Measurements from ENCODE around the gene DST. TPM values are rescaled to one million over a fixed set of nuclear protein-coding genes. Genes with fewer than 3 reads are reported as not detected.

The DST gene
- polyA plus RNA-seq, 3 donors, result 1.1 to 7.4 (median 3.2) TPM

DNA sequence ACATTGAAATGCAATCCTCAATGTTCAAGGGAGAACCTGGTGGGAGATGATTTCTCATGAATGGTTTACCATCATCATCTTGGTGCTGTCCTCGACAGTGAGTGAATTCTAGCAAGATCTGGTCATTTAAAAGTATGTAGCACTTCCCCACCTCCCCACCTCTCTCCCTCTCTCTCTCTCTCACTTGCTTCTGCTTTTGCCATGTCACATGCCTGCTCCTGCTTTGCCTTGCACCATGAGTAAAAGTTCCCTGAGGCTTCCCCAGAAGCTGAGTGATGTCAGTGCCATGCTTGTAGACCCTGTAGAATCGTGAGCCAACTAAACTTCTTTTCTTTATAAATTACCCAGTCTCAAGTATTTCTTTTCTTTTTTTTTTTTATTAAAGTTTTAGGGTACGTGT, 60.5 kb downstream of the DST start:
- 80% methylated on average over 1 of the region's 3 CpGs for WGBS (ENCODE audit: insufficient coverage)
- TF ChIP-seq, protein P1, sequence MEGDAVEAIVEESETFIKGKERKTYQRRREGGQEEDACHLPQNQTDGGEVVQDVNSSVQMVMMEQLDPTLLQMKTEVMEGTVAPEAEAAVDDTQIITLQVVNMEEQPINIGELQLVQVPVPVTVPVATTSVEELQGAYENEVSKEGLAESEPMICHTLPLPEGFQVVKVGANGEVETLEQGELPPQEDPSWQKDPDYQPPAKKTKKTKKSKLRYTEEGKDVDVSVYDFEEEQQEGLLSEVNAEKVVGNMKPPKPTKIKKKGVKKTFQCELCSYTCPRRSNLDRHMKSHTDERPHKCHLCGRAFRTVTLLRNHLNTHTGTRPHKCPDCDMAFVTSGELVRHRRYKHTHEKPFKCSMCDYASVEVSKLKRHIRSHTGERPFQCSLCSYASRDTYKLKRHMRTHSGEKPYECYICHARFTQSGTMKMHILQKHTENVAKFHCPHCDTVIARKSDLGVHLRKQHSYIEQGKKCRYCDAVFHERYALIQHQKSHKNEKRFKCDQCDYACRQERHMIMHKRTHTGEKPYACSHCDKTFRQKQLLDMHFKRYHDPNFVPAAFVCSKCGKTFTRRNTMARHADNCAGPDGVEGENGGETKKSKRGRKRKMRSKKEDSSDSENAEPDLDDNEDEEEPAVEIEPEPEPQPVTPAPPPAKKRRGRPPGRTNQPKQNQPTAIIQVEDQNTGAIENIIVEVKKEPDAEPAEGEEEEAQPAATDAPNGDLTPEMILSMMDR (IDR thresholded peaks at IDR 0.05), result no peak

GRCh38 chr6:56581296-56581925, 61.3 kb downstream of the DST start:
- Histone ChIP-seq H4K20me1 (ENCODE audit: insufficient read depth, low read length) (no peaks in the 10 kb centered on the region), H3K9ac (ENCODE audit: insufficient read depth, low read length, poor library complexity, severe bottlenecking) (no peak overlapping the region), H3K4me1 (ENCODE audit: control insufficient read depth in 1 of 2, insufficient read depth in 2 of 2, low read length in 2 of 2) (peaks cover 0 to 3% of the 10 kb centered on the region in 2 donors), H3K9me3 (replicated peaks in 1 of 2; ENCODE audit: control insufficient read depth in 1 of 2, insufficient read depth in 1 of 2, low read length in 2 of 2) (no peaks in the 10 kb centered on the region), H3K4me2 (replicated peaks; ENCODE audit: extremely low read depth, low read length, poor library complexity, severe bottlenecking) (no peak overlapping the region), H2AFZ (ENCODE audit: insufficient read depth, low read depth, low read length, poor library complexity, severe bottlenecking) (no peak overlapping the region), H3K27ac (ENCODE audit: low read depth in 1 of 2, low read length in 2 of 2) (no peak overlapping the region), H3K79me2 (ENCODE audit: insufficient read depth, low read length) (no peaks in the 10 kb centered on the region), H3K4me3 (replicated peaks in 1 of 3; ENCODE audit: low read depth in 2 of 3, low read length in 3 of 3) (no peak overlapping the region), H3K27me3 (ENCODE audit: control insufficient read depth in 2 of 2, insufficient read depth in 2 of 2, low read length in 2 of 2) (no peaks in the 10 kb centered on the region), H3K36me3 (replicated peaks in 1 of 2; ENCODE audit: control insufficient read depth in 1 of 2, insufficient read depth in 2 of 2, low read length in 2 of 2) (no peaks in the 10 kb centered on the region)
- peaks cover 7% of the 10 kb centered on the region for H3K4me1 Mint-ChIP-seq
- WGBS (ENCODE audit: insufficient coverage), result 91% methylated on average over 3 of the region's 4 CpGs
- no peak for DNase-seq
- H3K36me3 Mint-ChIP-seq, result peaks cover 8% of the 10 kb centered on the region in 2 donors
- TF ChIP-seq, protein P1 (IDR thresholded peaks at IDR 0.05), result no peak
- intact Hi-C loops (cut with micrococcal nuclease), result no loop called here
- peaks cover 0 to 3% (median 0%) of the 10 kb centered on the region in 7 donors for H3K9me3 Mint-ChIP-seq
- H3K27ac Mint-ChIP-seq, result no peak overlapping the region
- H3K4me3 Mint-ChIP-seq, result no peak overlapping the region
- H3K27me3 Mint-ChIP-seq (ENCODE audit: low read depth in 3 of 3), result peaks cover 0 to 3% (median 1%) of the 10 kb centered on the region in 3 donors

More for the DNA sequence above, 60.5 kb downstream of the DST start:
- H3K36me3 Mint-ChIP-seq, result peaks cover 8 to 13% of the 10 kb centered on the region in 2 donors
- H3K27me3 Mint-ChIP-seq (ENCODE audit: low read depth in 3 of 3), result peaks cover 0 to 2% (median 1%) of the 10 kb centered on the region in 3 donors
- Histone ChIP-seq H3K4me3 (replicated peaks in 1 of 3; ENCODE audit: low read depth in 2 of 3, low read length in 3 of 3) (no peak overlapping the region), H3K79me2 (ENCODE audit: insufficient read depth, low read length) (no peaks in the 10 kb centered on the region), H3K36me3 (replicated peaks in 1 of 2; ENCODE audit: control insufficient read depth in 1 of 2, insufficient read depth in 2 of 2, low read length in 2 of 2) (no peaks in the 10 kb centered on the region), H3K4me1 (ENCODE audit: control insufficient read depth in 1 of 2, insufficient read depth in 2 of 2, low read length in 2 of 2) (peaks cover 0 to 3% of the 10 kb centered on the region in 2 donors), H3K4me2 (replicated peaks; ENCODE audit: extremely low read depth, low read length, poor library complexity, severe bottlenecking) (no peak overlapping the region), H4K20me1 (ENCODE audit: insufficient read depth, low read length) (no peaks in the 10 kb centered on the region), H3K27me3 (ENCODE audit: control insufficient read depth in 2 of 2, insufficient read depth in 2 of 2, low read length in 2 of 2) (no peaks in the 10 kb centered on the region), H3K9me3 (replicated peaks in 1 of 2; ENCODE audit: control insufficient read depth in 1 of 2, insufficient read depth in 1 of 2, low read length in 2 of 2) (no peaks in the 10 kb centered on the region), H2AFZ (ENCODE audit: insufficient read depth, low read depth, low read length, poor library complexity, severe bottlenecking) (no peak overlapping the region), H3K27ac (ENCODE audit: low read depth in 1 of 2, low read length in 2 of 2) (no peak overlapping the region), H3K9ac (ENCODE audit: insufficient read depth, low read length, poor library complexity, severe bottlenecking) (no peak overlapping the region)
- H3K27ac Mint-ChIP-seq, result peak overlapping the region in 2 of 7 donors; percentile 2 to 5
- H3K4me3 Mint-ChIP-seq, result no peak overlapping the region
- peaks cover 7% of the 10 kb centered on the region for H3K4me1 Mint-ChIP-seq
- intact Hi-C loops (cut with micrococcal nuclease), result no loop called here
- peaks cover 0 to 3% (median 0%) of the 10 kb centered on the region in 7 donors for H3K9me3 Mint-ChIP-seq
- DNase-seq, result peak in 2 of 3 donors; percentile 22 to 75

All from CD14-positive monocyte (primary cell).